ENCODE results near the gene GPR160. TPM values are rescaled to one million over a fixed set of nuclear protein-coding genes. Genes with fewer than 3 reads are reported as not detected.

GPR160 gene
- total and polyA plus RNA-seq, 10 donors, result 17.1 to 52.2 (median 25.2) TPM

DNA sequence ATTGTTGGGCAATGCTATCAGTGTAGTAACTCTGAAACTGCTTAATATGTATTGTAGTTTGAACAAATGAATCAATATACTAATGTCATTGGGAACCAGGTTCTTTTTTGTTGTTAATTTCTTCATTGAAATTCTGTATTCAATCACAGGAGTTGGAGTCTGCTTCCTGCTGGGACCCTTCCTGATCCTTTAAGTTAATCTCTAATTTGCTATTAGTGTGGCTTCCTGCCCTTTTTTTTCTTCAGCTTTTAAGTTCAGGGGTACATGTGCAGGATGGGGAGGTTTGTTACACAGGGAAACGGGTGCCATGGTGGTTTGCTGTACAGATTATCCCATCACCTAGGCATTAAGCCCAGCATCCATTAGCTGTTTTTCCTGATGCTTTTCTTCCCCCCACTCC, 21.7 kb downstream of the GPR160 start:
- intact Hi-C loops (cut with DNase I; ENCODE audit: low total_unique reads), result loop anchor here (10.0 kb wide), 1 partner anchor 195 kb away; the partner anchor contains the start of gene LRRC31
- Histone ChIP-seq H3K27ac (no peak overlapping the region), H3K27me3 (replicated peaks in 1 of 7) (no peaks in the 10 kb centered on the region), H3K4me1 (peaks cover 0 to 35% (median 8%) of the 10 kb centered on the region in 6 donors), H3K4me3 (no peak overlapping the region), H3K36me3 (peaks cover 0 to 24% (median 5%) of the 10 kb centered on the region in 6 donors), H3K9me3 (no peaks in the 10 kb centered on the region)
- 85 to 96% (median 88%) methylated on average over 1 of the region's 1 CpG for WGBS, 5 donors
- no peak for DNase-seq
- no peak for TF ChIP-seq POLR2AphosphoS5 (IDR thresholded peaks at IDR 0.05)
- TF ChIP-seq POLR2A (IDR thresholded peaks at IDR 0.05), result no peak
- TF ChIP-seq, protein P1, sequence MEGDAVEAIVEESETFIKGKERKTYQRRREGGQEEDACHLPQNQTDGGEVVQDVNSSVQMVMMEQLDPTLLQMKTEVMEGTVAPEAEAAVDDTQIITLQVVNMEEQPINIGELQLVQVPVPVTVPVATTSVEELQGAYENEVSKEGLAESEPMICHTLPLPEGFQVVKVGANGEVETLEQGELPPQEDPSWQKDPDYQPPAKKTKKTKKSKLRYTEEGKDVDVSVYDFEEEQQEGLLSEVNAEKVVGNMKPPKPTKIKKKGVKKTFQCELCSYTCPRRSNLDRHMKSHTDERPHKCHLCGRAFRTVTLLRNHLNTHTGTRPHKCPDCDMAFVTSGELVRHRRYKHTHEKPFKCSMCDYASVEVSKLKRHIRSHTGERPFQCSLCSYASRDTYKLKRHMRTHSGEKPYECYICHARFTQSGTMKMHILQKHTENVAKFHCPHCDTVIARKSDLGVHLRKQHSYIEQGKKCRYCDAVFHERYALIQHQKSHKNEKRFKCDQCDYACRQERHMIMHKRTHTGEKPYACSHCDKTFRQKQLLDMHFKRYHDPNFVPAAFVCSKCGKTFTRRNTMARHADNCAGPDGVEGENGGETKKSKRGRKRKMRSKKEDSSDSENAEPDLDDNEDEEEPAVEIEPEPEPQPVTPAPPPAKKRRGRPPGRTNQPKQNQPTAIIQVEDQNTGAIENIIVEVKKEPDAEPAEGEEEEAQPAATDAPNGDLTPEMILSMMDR (IDR thresholded peaks at IDR 0.05 in 8 of 11, conservative IDR thresholded peaks at IDR 0.05 in 3 of 11), result no peak

DNA sequence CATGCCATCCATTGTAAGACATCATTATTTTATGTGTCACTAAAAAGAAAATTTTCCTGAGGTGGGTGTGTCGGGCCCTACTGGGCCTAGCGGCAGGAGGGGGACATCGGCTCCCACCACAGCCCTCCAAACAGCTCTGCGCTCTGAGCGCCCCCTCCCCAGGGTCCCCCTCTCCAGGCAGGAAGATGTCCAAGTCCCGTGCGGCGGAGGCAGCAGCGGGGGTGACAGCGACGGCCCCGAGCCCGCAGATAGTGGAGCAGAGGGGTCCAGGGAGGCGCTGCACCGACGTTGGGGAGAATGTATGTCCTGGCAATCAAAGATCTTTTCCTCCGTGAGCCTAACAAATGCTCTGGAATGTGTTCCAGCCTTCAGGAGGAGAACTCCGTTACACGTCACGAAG, 24.3 kb downstream of the GPR160 start:
- DNase-seq, result no peak
- intact Hi-C loops (cut with DNase I; ENCODE audit: low total_unique reads), result no loop called here
- Histone ChIP-seq H3K27me3 (replicated peaks in 1 of 7) (no peaks in the 10 kb centered on the region), H3K27ac (no peak overlapping the region), H3K9me3 (no peaks in the 10 kb centered on the region), H3K36me3 (peaks cover 0 to 24% (median 5%) of the 10 kb centered on the region in 6 donors), H3K4me1 (peaks cover 0 to 16% (median 6%) of the 10 kb centered on the region in 6 donors), H3K4me3 (no peak overlapping the region)
- no peak for TF ChIP-seq POLR2A (IDR thresholded peaks at IDR 0.05)
- no peak for TF ChIP-seq POLR2AphosphoS5 (IDR thresholded peaks at IDR 0.05)
- TF ChIP-seq, protein P1 (IDR thresholded peaks at IDR 0.05 in 8 of 11, conservative IDR thresholded peaks at IDR 0.05 in 3 of 11), result no peak
- WGBS, 5 donors, result 96 to 97% (median 96%) methylated on average over 20 of the region's 20 CpGs

DNA sequence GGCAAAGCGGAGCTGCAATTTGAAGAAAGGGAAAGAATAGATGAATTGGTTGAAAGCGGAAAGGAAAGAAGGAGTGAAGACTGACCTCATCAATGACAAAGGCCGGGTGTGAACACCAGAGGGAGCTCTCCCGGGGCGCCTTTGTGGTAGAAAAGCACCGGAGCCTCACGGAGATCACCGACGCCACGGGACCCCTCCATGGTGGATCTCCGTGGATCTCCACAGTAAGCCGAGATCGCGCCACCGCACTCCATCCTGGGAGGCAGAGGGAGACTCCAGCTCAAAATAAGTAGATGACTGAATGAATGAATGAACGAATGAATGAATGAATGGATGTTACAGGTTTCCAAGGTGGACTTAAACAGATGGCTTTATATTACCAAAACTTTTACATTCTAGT, 25.0 kb downstream of the GPR160 start:
- TF ChIP-seq POLR2AphosphoS5 (IDR thresholded peaks at IDR 0.05) (no peak), POLR2A (IDR thresholded peaks at IDR 0.05) (no peak)
- TF ChIP-seq, protein P1 (IDR thresholded peaks at IDR 0.05 in 8 of 11, conservative IDR thresholded peaks at IDR 0.05 in 3 of 11), result no peak
- H3K36me3 ChIP-seq, result peaks cover 0 to 24% (median 5%) of the 10 kb centered on the region in 6 donors
- peaks cover 0 to 9% (median 4%) of the 10 kb centered on the region in 6 donors for H3K4me1 ChIP-seq
- 94 to 98% (median 96%) methylated on average over 16 of the region's 16 CpGs for WGBS, 5 donors
- no peak for DNase-seq
- H3K4me3 ChIP-seq, result no peak overlapping the region
- H3K27me3 ChIP-seq (replicated peaks in 1 of 7), result no peaks in the 10 kb centered on the region
- H3K27ac ChIP-seq, result no peak overlapping the region
- intact Hi-C loops (cut with DNase I; ENCODE audit: low total_unique reads), result no loop called here
- no peaks in the 10 kb centered on the region for H3K9me3 ChIP-seq

DNA sequence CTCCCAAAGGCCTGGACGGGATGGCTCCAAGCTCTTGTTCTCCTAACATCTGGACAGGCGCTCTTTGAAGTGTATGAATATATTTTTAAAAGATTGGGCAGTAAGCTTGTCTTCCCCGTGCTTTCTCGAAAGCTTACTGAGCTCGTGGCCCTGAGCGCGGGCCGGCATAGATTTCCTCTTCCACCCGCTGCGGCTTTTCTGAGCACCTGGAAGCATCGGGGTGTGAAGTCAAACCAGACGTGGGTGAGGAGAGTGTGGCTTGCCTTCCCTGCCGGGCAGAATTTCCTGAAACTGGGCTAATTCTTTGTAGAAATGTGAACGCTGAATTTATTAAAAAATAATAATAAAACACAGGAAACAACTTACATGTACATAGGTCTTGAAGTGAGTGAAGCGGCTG, 25.9 kb downstream of the GPR160 start:
- Histone ChIP-seq H3K4me1 (peaks cover 0 to under 1% (median 0%) of the 10 kb centered on the region in 6 donors), H3K9me3 (no peaks in the 10 kb centered on the region), H3K36me3 (peaks cover 0 to 24% (median 5%) of the 10 kb centered on the region in 6 donors), H3K27me3 (replicated peaks in 1 of 7) (no peaks in the 10 kb centered on the region), H3K4me3 (no peak overlapping the region), H3K27ac (no peak overlapping the region)
- 88 to 92% (median 90%) methylated on average over 15 of the region's 15 CpGs for WGBS, 5 donors
- intact Hi-C loops (cut with DNase I; ENCODE audit: low total_unique reads), result no loop called here
- TF ChIP-seq POLR2AphosphoS5 (IDR thresholded peaks at IDR 0.05) (no peak), POLR2A (IDR thresholded peaks at IDR 0.05) (no peak)
- TF ChIP-seq, protein P1 (IDR thresholded peaks at IDR 0.05 in 8 of 11, conservative IDR thresholded peaks at IDR 0.05 in 3 of 11), result no peak
- no peak for DNase-seq

Measured in spleen (tissue), 11 donors.